Skin epidermis (tissue), 12 donors: ENCODE data around the gene TYW1B.
"Not testable (repeated sequence)": the region's sequence is repeated elsewhere in the genome, so short reads cannot be mapped to it uniquely, and the experiment has no call there.

Experiments used
- H3K27ac ChIP-seq, 21 experiments: fragments of 200-600 bp; sonication (generic) in 11 of 21; one replicate each; pipeline ENCODE4 v1.5.0; 2020; ENCODE audit warnings: mild to moderate bottlenecking in 3 of 21, inconsistent platforms in 2 of 21, moderate library complexity in 2 of 21
- H3K4me3 ChIP-seq, 7 experiments: fragments of 200-600 bp; sonication (generic) in 2 of 7; one replicate each; pipeline ENCODE4 v1.5.0; 2020; ENCODE audit warnings: inconsistent platforms in 2 of 7, mild to moderate bottlenecking in 2 of 7, moderate library complexity in 1 of 7

TYW1B gene

GRCh38 chr7:72777167-72777566, 50.8 kb downstream of the TYW1B start:
- not testable (repeated sequence) for H3K4me3 ChIP-seq, H3K27ac ChIP-seq

GRCh38 chr7:72772627-72773026, 55.4 kb downstream of the TYW1B start:
- H3K4me3 ChIP-seq, H3K27ac ChIP-seq: not testable (repeated sequence)

GRCh38 chr7:72766994-72767393, 61.0 kb downstream of the TYW1B start:
- H3K4me3 ChIP-seq, H3K27ac ChIP-seq: not testable (repeated sequence)

GRCh38 chr7:72760602-72761001, 67.4 kb downstream of the TYW1B start:
- H3K27ac ChIP-seq, result no peak overlapping the region
- H3K4me3 ChIP-seq, result no peak overlapping the region

- Histone ChIP-seq H3K27ac (no peak overlapping the region), H3K4me3 (no peak overlapping the region)
Measured at GRCh38 chr7:72754312-72754711, 73.7 kb downstream of the TYW1B start.

- no peak overlapping the region for H3K27ac ChIP-seq
- H3K4me3 ChIP-seq, result no peak overlapping the region
Measured at GRCh38 chr7:72753781-72754180, 74.2 kb downstream of the TYW1B start.

GRCh38 chr7:72753229-72753628, 74.8 kb downstream of the TYW1B start:
- not testable (repeated sequence) for H3K4me3 ChIP-seq, H3K27ac ChIP-seq

GRCh38 chr7:72751978-72752377, 76.0 kb downstream of the TYW1B start:
- H3K27ac ChIP-seq, result no peak overlapping the region
- no peak overlapping the region for H3K4me3 ChIP-seq

GRCh38 chr7:72751378-72751777, 76.6 kb downstream of the TYW1B start:
- H3K4me3 ChIP-seq, result no peak overlapping the region
- no peak overlapping the region for H3K27ac ChIP-seq

- not testable (repeated sequence) for H3K4me3 ChIP-seq, H3K27ac ChIP-seq
Measured at GRCh38 chr7:72748649-72749048, 79.4 kb downstream of the TYW1B start.

GRCh38 chr7:72744244-72744926, 83.6 kb downstream of the TYW1B start:
- not testable (repeated sequence) for H3K4me3 ChIP-seq
- peak overlapping the region in 1 of 21 experiments; percentile 36 for H3K27ac ChIP-seq

- H3K4me3 ChIP-seq, H3K27ac ChIP-seq: not testable (repeated sequence)
Measured at GRCh38 chr7:72743801-72744200, 84.2 kb downstream of the TYW1B start.

- not testable (repeated sequence) for H3K4me3 ChIP-seq, H3K27ac ChIP-seq
Measured at GRCh38 chr7:72739716-72740115, 88.3 kb downstream of the TYW1B start.

GRCh38 chr7:72735855-72736254, 92.1 kb downstream of the TYW1B start:
- not testable (repeated sequence) for H3K4me3 ChIP-seq, H3K27ac ChIP-seq

GRCh38 chr7:72730815-72731214, 97.2 kb downstream of the TYW1B start:
- not testable (repeated sequence) for H3K27ac ChIP-seq, H3K4me3 ChIP-seq

GRCh38 chr7:72730384-72730783, 97.6 kb downstream of the TYW1B start:
- H3K27ac ChIP-seq, result not testable (repeated sequence)

GRCh38 chr7:72729130-72729529, 98.9 kb downstream of the TYW1B start:
- not testable (repeated sequence) for H3K4me3 ChIP-seq, H3K27ac ChIP-seq

More at GRCh38 chr7:72730384-72730783, 97.6 kb downstream of the TYW1B start:
- not testable (repeated sequence) for H3K4me3 ChIP-seq

- not testable (repeated sequence) for H3K4me3 ChIP-seq, H3K27ac ChIP-seq
Measured at GRCh38 chr7:72722694-72723093, 105.3 kb downstream of the TYW1B start.

- not testable (repeated sequence) for H3K27ac ChIP-seq, H3K4me3 ChIP-seq
Measured at GRCh38 chr7:72720890-72721289, 107.1 kb downstream of the TYW1B start.

- H3K27ac ChIP-seq, result not testable (repeated sequence)
Measured at GRCh38 chr7:72717252-72717774, 110.7 kb downstream of the TYW1B start.

GRCh38 chr7:72711927-72712326, 116.1 kb downstream of the TYW1B start:
- H3K27ac ChIP-seq, H3K4me3 ChIP-seq: not testable (repeated sequence)

More at GRCh38 chr7:72717252-72717774, 110.7 kb downstream of the TYW1B start:
- not testable (repeated sequence) for H3K4me3 ChIP-seq

- Histone ChIP-seq H3K4me3 (no peak overlapping the region), H3K27ac (no peak overlapping the region)
Measured at GRCh38 chr7:72710983-72711382, 117.0 kb downstream of the TYW1B start.
